HG03571 (cell line): Measurements from ENCODE around the gene POLR2L.
A peak's percentile ranks its signal among the peaks of the same experiment; 100 is the strongest.

Source experiments
- ATAC-seq: cut with Tn5 transposase; IDR thresholded peaks from one replicate; pipeline ENCODE4 v1.9.1; 2021; ENCODE audit not compliant: unreplicated experiment

The POLR2L gene

DNA sequence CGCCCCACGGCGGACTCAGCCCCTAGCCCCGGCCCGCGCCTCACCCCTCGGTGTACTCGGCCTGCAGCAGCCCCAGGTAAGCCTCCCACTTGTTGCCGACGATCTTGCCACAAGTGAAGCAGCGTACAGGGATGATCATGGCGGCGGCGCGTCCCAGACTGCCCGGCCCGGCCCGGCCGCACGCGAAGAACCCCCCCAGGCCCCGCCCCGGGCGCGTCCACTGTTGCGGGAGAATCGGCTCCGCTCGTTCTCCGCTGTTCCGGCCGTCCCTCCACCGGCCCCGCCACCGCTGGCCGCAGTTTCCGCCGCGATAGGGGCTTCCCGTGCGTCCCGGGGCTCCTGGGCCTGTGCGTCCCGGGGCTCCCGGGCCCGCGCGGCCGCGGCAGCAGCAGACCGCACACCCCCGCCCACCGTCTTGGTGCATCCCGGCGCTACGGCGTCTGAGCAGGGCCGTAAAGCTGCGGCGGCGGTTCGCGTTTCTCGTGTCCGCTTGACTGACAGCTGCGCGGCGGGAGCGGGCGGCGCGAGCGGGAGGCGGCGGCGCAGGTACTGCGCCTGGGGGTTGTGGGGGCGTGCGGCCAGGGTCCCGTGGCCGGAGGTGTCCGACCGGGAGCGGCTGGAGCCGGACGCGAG is at the start of gene POLR2L, which contains the start of gene TSPAN4:
Gene POLR2L (minus strand): TSS at position 160 of the 633 bp plus-strand sequence. CDS start 21 bp downstream, at position 139.
Gene TSPAN4 (plus strand): TSS at position 483 of the 633 bp plus-strand sequence. CDS start 7,453 bp downstream, outside the sequence.
- ATAC-seq = peak; percentile 52

DNA sequence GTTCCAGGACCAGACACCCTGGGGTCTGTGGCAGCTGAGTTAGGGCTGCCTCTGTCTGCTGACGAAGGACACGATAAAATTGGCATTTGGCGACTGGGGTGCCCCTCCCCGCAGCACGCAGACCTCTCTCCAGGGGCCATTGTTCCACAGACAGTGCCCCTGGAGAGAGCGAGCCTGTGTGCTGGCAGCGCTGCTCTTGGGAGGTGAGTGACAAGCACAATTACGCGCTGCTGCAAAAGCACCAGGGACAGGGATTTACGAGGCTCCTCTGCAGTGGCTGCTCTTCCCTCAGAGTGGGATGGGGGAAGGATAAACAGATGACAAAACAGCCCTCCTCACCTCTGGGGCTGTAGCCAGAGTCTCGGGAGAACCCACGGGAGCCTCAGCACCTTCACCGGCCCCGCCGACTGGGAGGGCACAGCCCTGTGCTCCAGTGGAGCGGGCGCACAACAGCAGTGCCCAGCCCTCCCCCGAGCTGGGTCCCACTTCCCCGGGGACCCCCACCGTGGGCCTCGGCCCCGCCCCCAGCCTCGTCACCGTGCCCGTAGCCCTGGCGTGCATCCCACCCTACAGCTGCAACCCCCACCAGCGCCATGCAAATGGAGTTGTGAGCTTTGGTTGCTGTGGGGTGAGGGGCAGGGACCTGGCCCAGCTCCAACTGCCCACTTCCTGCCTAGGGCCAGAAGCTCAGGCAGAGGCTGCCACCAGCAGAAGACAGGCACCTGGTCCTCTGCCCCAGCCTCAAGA is 48.6 kb upstream of the POLR2L start:
- ATAC-seq = no peak

DNA sequence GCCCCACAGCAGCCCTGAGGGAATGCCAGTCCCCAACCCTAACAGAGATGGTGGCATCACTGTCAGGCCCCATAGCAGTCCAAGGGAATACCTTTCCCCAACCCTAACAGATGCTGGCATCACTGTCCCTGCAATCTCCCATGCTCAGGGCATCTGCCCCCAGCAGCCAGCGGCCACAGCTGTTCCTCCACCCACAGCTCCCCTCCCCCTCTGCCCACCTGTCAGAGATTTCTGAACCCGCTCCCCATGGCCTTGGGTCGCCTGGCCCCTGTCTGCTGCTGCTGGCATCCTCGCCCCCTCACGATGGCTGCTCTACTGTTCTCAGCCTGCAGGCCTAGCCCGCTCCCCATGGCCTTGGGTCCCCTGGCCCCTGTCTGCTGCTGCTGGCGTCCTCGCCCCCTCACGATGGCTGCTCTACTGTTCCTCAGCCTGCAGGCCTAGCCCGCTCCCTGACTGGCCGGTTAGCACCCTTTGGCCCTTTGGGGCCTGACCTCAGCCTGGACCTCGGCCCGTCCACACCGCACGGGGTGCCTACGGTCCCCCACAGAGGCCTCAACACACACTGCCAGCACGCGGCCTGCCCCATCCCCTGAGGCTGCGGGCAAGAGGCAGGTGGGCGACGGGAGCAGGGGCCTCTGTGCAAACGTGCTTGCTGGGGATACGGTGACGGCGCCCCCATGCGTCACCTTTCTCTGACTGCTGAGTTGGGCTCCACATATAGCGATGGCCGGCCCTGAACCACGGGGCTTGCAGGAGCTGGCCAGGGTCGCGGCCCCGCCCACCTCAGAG is 47.6 kb upstream of the POLR2L start:
- ATAC-seq = no peak

DNA sequence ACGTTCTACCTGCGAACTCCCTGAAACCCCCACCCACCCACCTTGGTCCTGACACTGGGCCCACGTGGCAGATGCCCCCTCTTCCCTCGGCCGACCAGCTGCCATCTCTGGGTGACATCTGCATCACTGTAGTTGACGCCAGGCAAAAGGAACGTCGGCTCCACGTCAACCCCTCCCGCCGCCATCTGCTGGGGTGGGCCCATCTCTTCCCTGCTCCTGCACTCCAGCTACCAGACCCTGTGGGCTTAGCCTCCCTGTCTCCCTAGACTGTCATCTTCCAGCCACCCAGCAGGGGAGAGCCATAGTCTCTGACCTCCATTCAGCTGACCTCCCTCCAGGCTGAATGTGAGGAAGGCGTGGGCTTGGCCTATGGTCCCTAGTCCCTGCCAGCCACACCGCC is 46.9 kb upstream of the POLR2L start:
- ATAC-seq = no peak

DNA sequence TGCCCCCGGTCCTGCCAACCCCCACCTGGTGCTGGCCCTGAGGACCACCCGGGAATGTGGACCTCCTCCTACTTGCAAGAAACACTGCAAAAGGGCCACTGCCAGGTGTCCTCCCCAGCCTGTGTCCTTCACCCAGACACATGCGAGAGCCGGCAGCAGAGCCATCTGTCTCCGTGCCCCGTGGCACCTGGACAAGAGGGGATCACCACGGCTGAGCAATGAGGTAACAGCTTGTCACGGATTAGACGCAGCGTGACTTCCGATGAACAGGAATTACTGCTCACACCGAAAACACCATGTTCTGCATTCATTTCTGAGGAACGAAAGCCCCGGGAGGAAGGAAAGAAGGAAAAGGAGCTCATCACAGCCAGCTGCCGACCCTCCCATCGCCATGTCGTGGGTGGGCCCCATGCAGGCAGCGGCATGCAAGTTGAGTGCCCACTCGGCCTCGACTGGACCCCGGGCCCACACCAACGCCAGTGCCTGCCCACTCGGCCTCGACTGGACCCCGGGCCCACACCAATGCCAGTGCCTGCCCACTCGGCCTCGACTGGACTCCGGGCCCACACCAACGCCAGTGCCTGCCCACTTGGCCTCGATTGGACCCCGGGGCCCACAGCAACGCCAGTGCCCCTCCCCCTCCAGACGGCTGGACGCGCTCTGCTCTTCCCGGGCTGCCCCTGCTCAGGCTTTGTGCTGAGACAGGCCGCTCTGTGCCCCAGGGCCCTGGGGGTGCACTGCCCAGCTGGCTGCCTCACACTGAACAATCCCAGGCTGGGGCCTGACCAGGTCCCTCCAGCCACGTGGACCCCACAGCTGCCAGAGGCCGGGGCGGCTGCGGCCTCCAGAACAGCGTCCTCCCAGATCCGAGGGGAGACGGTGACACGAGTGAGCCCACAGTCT is 46.2 kb upstream of the POLR2L start:
- ATAC-seq = no peak

DNA sequence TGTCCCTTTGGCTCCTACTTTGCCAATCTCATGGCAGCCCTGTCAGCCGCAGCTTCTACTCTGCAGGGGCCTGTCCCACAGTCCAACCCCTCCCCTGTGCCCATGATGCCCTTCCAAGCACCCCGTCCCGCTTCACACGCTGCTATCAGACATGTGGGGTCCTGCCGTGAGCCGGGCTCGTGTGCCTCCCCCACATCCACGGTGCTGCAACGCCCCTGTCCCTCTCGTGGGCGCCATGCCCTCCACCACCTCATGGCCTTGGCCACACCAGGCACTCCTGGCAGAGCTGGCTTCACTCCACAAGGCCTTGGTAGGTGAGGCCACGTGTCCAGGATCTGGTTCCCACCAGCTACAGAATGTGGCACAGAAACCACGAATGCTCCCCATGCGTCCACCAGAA is 45.3 kb upstream of the POLR2L start:
- no peak for ATAC-seq

DNA sequence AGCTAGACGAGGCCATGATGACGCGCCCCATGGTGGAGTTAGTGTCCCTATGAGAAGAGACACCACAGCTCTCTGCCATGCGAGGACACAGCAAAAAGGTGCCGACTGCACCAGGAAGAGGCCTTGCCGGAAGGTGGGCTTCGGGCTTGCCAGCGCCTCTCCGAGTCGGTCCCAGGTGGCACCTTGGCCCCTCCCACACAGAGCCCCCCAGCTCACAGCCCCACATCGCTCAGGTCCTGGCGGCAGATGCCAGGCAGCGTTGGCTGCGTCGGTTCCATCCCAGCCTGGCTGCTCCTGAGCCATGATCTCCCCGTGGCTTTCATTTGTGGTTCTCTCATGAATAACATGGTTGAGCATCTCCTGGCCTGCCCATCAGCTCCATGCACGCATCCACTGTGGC is 44.2 kb upstream of the POLR2L start:
- ATAC-seq = no peak

DNA sequence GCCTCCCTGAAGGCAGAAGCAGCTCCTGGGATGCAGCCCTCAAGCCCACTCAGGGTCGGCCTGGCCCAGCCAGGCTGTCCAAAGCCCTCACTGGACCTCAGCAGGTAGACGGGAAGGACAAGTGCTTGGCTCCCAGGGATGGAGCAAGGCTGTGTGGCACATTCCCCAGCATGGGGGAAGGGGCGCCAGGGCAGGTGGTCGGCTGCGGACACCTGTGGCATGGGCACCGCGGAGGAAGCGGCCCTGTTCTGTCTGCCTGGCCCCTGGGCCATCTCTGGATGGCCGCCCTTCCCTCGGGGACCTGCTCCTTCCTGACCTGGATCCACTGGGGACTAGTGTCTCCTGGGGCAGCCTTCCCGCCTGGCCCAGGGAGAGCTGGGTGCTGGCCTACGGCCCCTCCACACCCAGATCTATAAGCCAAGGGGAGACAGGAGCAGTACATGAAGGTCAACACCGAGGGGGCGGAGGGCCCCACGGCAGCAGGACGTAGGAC is 42.3 kb upstream of the POLR2L start:
- no peak for ATAC-seq

DNA sequence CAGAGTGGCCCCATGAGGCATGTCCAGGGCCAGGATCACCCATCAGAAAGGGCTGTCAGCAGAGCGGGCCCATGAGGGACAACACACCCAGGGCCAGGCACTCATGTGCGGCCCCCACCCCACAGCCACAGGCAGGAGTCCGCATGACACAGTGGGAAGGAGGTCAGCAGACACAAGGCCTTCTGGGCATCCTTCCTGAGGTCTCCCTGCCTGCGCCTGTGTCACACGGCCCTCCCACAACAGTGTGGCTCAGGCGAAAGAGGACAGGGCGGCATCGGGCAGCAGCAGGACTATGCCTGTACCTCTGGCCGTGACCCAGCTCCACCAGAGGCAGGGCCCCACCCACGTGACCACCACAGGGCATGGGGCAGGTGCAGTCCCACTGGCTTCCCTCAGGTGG is 41.2 kb upstream of the POLR2L start:
- ATAC-seq = no peak

DNA sequence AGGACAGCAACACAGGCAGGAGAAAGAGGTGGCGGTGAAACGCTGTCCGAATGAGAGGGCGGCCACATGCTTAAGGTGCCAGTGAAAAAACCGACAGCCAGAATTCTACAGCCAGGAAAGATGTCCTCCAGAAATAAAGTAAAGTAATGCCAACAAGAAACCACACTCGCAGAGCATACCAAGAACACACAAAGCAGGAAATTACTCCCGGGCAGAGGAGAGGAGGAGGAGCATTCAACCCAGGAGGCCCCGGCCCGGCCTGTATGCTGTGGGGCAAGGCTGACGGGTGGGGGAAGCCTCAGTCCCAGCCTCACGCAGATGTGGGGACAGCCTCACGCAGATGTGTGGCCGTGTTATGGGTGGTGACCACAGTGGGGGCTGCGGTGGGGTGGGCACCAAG is 40.3 kb upstream of the POLR2L start:
- no peak for ATAC-seq

DNA sequence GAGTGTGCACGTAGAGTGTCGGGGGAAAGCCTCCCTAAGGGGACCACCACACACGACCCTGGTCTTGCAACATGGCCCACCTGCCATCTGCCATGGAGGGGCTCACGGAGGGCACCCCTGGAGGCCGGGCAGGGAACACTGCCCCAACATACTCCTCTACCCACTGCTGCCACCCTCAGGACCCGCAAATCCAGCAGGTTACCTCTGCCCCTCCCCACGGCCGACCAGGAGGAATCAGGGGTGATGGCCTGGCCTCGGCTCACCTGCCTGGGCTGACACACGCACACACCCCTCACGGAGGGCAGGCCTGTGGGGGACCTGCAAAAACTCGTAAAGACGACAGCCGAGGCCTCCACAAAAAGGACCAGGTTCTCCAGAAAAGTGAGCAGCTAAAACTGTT is 38.1 kb upstream of the POLR2L start:
- ATAC-seq = no peak

DNA sequence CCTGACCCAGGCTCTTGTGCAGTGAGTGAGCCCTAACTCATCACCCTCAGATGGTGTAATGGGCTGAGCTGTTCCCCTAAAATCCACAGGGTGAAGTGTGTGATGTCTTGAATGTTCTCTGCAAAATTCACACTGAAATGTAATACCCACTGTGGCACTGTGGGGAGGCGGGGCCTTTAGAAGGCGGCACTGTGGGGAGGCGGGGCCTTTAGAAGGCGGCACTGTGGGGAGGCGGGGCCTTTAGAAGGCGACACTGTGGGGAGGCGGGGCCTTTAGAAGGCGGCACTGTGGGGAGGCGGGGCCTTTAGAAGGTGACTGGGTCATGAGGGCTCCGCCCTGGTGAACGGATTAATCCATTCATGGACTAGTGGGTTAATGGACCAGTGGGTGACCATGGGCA is 35.2 kb upstream of the POLR2L start:
- no peak for ATAC-seq

DNA sequence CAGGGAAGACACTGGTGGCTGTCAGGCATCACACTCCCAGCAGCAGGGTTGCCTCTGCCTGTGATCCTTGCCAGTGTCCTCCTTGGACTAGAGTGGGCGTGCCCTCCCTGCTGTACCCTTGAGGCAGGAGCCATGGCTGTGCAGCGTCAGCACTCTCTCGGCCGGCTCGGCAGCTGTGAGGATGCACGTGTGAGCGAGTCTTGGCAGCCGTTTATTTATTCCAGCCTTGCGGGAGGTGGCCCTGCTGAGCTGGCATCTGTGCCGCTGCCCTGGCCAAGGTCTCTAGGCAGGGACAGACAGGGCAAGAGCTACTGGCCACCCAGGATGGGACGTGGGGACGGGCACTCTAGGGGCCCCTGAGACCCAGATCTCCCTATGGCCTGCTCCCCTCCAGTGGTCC is 34.2 kb upstream of the POLR2L start:
- no peak for ATAC-seq

DNA sequence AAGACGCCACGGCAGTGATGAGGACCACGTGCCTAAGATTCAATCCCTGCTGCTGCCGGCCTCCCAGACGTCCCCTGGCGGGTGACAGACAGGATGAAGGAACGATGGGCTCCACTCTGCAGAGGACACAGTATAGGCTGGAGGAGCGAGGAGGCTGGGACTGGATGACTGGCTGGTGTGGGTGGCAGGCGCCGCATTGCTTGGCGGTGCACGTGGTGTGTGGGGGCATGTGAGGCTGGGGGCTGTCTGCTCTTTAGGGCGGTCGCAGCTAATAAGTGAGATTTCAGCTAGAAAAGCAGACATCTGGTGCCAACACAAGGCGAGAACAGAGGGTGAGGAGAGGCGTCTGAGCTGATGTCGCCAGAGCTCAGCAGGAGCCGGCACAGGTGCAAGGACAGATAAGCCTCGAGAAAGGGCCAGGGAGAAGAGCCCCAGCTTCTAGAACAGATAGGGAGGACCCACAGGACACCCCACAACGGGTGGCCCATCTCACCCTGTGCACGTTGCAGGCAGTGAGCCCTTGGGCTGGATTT is 33.5 kb upstream of the POLR2L start:
- ATAC-seq = no peak

DNA sequence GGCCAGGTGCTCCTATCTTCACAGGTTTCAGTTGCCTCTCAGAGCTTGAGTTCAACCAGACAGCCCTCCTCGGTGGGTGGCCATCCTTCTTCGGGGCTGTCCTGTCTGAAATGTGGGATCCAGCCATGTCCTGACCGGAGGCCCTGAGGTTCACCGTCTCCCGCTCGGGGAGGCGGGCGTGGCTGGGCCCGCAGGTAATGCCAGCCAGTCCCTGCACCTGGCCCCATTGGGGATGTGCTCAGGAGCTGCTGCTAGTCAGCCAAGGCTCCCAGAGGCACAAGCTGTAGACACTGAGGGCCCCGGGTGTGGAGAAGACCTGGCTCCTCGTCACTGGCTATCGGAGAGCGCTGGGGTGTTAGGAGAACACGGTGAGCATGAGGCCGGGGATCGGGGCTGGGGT is 32.9 kb upstream of the POLR2L start:
- ATAC-seq = no peak

DNA sequence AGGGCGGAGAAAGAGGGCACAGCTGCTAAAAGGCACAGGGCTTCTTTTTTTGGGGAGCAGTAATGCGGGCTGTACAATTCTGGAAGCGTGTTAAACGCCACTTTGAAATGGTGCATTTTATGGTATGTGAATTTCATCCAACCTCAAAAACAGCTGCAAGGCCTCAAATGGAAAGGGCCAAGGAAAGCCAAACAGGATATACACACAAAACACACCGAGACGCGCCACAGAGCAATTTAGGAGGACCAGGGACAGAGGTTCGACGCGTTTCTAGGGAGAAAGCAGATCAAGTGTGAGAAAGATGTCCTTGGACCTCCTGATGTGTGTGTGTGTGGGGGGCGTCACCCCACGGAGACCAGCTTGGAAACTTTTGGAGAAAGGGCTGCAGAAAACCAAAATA is 31.4 kb upstream of the POLR2L start:
- no peak for ATAC-seq

DNA sequence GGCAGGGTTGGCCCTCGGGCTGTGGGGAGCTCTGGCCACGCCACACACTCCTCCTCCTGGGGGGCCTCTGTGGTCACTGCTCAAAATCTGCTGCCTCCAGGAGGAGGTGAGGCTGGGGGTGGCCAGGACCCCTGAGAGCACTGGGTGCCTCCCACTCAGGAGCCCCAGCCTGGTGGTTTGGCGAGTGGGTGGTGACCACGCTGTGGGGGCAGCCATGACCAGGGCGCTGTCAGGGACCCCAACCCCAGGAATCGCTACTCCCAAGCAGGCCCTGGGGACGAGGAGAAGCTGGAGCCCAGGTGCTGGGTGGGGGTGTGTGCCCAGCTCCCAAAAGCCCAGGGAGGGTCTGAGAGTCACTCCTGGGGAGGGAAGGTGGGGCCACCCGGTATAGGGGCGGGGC is 30.5 kb upstream of the POLR2L start:
- ATAC-seq = no peak

DNA sequence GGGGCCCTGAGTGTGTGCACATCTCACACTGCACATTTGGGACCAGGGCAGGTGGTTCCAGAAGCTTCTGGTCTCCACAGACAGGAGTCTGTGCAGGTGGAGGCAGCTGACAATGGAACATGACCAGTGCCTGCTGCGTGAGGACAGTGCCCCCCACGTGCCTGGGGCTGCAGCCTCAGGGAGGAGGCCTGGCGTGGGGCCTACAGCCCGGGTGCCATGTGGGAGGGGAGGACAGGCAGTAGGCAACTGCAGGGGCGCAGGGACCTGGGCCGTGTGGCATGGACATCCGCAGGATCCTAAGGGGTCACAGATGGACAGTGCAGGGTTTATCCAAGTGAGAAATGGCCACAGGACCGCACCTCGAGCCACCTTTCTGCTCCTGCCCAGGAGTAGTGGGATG is 29.1 kb upstream of the POLR2L start:
- no peak for ATAC-seq

DNA sequence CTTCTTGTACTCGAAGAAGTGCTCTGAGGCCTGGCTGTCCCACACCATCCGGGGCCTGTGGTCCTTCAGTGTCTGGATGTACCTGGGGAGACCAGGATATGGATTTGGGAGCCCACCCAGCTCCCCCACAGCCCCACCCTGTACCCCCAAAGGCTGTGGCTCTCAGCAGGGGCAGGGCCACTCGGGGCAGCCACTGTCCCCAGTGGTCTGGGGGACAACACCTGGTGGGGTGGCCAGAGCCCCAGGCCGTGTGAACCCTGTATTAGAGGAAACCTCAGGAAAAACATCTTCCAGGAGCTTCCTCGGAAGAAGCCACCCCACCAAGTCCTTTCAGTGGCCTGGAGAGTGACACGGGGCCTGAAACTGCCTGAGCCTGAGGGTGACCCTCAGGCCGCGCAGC is 28.1 kb upstream of the POLR2L start:
- ATAC-seq = no peak

DNA sequence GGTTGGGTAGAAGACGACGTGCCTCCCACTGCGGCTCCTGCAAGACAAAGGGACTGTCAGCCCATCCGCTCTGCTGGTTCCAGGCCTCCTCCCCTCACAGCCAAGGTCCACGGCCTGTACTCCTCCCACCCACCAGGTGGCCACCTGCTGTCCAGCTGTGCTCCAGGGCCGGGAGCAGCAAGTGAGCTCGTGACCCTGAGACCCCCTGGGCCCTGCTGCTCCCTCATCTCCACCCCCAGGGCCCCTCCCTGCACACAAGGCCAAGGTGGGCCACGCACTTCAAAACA is 27.7 kb upstream of the POLR2L start:
- no peak for ATAC-seq
